NCI-H748 (cell line): Measurements from ENCODE around the gene HDHD3.
"Not testable (repeated sequence)": the region's sequence is repeated elsewhere in the genome, so short reads cannot be mapped to it uniquely, and the experiment has no call there.

Experiments
- DNase-seq: peaks from one replicate; lab custom pipeline; 2025; ENCODE audit not compliant: unreplicated experiment; lab: John Stamatoyannopoulos, UW

Gene HDHD3

GRCh38 chr9:113365652-113366051 is 11.1 kb downstream of the HDHD3 start:
- not testable (repeated sequence) for DNase-seq

- DNase-seq, result no peak
Observed at GRCh38 chr9:113364951-113365350, 11.8 kb downstream of the HDHD3 start.

GRCh38 chr9:113363336-113363735 is 13.4 kb downstream of the HDHD3 start:
- no peak for DNase-seq

GRCh38 chr9:113361304-113362018 is 15.3 kb downstream of the HDHD3 start:
- DNase-seq, result no peak

- no peak for DNase-seq
Observed at GRCh38 chr9:113360242-113360842, 16.4 kb downstream of the HDHD3 start.

- DNase-seq, result no peak
Observed at GRCh38 chr9:113359385-113359784, 17.4 kb downstream of the HDHD3 start.

GRCh38 chr9:113356686-113357292 is 20.0 kb downstream of the HDHD3 start:
- DNase-seq, result no peak

GRCh38 chr9:113355040-113355596 is 21.7 kb downstream of the HDHD3 start:
- peak; percentile 12 for DNase-seq

GRCh38 chr9:113352411-113352810 is 24.4 kb downstream of the HDHD3 start:
- no peak for DNase-seq

GRCh38 chr9:113352006-113352405 is 24.8 kb downstream of the HDHD3 start:
- no peak for DNase-seq

- no peak for DNase-seq
Observed at GRCh38 chr9:113350937-113351336, 25.8 kb downstream of the HDHD3 start.

- peak; percentile 45 for DNase-seq
Observed at GRCh38 chr9:113350107-113350661, 26.6 kb downstream of the HDHD3 start.

GRCh38 chr9:113349445-113350094 is 27.2 kb downstream of the HDHD3 start, which contains the start of gene BSPRY:
Gene BSPRY, plus strand, starts transcription at chr9:113349541. Its CDS starts 39 bp downstream, at chr9:113349580.
- DNase-seq, result peak; percentile 73

- DNase-seq, result peak; percentile 63
Observed at GRCh38 chr9:113349066-113349444, 27.7 kb downstream of the HDHD3 start.

- DNase-seq, result no peak
Observed at GRCh38 chr9:113348437-113348836, 28.3 kb downstream of the HDHD3 start.

GRCh38 chr9:113345671-113346070 is 31.1 kb downstream of the HDHD3 start:
- no peak for DNase-seq

GRCh38 chr9:113345190-113345589 is 31.6 kb downstream of the HDHD3 start:
- DNase-seq, result no peak

GRCh38 chr9:113343732-113344231 is 33.0 kb downstream of the HDHD3 start:
- DNase-seq, result peak; percentile 67

GRCh38 chr9:113341712-113342410 is 34.9 kb downstream of the HDHD3 start:
- DNase-seq, result peak; percentile 20

- peak; percentile 93 for DNase-seq
Observed at GRCh38 chr9:113340011-113340699, 36.6 kb downstream of the HDHD3 start, which contains the start of gene WDR31. Gene WDR31, minus strand, starts transcription at chr9:113340275. Its CDS starts 8,253 bp downstream, at chr9:113332022.
